Ramos (cell line): ENCODE results near the gene POMGNT1.

ENCODE experiments used
- in situ Hi-C: fragments of 300-500 bp; cut with MboI; formaldehyde crosslinking; loops from one replicate; pipeline ENCODE4 v1.14.3; 2022; ENCODE audit warnings: low sequenced_read_pairs; ENCODE audit not compliant: unreplicated experiment

The POMGNT1 gene

GRCh38 chr1:46186076-46186475 lies 12.2 kb downstream of the POMGNT1 start:
- in situ Hi-C loops = no loop called here

- in situ Hi-C loops = no loop called here
Observed at GRCh38 chr1:46184920-46185658, 13.1 kb downstream of the POMGNT1 start.

GRCh38 chr1:46183926-46184557 lies 14.2 kb downstream of the POMGNT1 start:
- in situ Hi-C loops = no loop called here

DNA sequence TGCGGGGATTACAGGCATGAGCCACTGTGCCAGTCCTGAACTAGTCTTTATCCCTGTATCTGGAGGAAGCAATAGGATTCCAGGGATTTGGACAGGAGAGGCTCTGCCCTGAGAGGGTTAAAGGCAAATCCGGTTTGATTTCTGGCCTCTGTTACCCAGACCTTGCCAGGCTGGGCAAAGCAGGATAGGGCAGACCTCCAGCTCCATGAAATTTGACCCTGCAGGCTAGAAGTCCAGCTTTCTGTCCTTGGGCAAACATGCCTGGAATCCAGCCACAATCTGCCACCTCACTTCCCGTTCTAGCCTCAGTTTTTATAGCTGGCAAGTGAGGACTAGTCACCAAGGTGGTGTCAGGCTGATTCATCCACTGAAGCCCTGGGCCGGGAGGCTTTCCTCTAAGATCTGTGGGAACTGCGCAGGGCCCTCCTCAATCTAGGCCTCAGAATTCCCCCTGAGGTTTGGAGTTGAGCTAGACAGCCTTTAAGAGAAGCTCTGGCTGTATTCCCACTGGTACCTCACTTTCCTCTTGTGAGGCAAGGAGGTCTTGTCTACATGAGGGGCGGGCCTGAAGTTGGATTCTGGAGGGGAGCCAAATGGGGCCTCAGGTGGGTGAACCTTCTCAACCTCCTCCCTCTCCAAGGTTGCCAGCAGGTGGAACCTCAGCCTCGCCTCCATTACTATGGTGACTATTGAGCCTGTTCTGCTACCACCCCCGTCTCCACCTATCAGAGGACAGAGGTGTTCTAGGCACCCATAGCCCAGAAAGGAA lies 15.0 kb downstream of the POMGNT1 start:
- in situ Hi-C loops = no loop called here

DNA sequence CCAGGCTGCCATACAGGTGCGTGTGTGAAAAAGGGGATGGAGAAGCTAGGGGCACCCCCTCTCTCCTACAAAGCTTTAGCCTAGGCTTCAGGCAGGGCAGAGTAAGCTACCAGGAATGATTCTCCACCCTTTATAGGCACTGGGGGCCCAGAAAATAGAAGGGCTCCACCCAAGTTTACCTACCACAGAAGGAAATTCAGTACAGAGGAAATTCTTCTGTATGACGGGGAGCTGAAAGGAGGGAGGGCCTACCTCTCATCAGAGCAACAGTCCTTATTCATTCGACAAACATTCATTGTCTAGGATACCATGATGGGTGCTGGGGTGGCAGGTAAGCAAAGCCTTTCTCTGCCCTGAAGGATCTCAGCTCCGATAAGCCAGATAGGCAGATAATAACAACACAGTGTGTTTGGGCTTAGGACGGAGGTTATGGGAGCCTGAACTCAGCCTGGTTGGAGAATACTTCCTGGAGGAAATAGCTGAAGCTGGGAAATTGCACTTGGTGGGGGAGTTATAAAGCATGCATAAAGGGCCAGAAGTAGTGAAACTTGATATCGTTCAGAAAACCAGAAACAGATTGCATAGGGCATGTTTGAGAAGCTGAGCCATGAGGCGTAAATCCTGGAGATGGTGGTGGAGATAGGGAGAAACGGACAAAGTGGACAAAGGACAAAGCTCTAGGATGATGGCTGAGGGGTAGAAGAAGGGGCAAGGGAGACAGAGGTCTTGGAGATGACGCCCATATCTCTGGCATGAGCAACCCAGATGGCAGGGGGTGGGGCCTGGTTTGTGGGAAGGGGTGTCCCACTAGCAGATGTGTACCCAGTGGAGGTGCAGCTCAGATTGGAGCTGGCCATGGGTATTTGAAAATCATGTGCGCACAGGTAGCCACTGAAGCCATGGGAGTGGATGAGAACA lies 16.6 kb downstream of the POMGNT1 start:
- in situ Hi-C loops = no loop called here

- in situ Hi-C loops = no loop called here
Observed at GRCh38 chr1:46180082-46180616, 18.1 kb downstream of the POMGNT1 start.

GRCh38 chr1:46179138-46180081 lies 18.8 kb downstream of the POMGNT1 start:
- in situ Hi-C loops = loop anchor here (5.0 kb wide), 1 partner anchor 142 kb away; no protein-coding TSS in a partner anchor

- in situ Hi-C loops = loop anchor here (5.0 kb wide), 1 partner anchor 139 kb away; no protein-coding TSS in a partner anchor
Observed at GRCh38 chr1:46176211-46176865, 21.9 kb downstream of the POMGNT1 start, which contains the start of gene P3R3URF. Gene P3R3URF (minus strand): TSS chr1:46176488. CDS start chr1:46176471, 17 bp downstream.

GRCh38 chr1:46175243-46175642 lies 23.0 kb downstream of the POMGNT1 start:
- in situ Hi-C loops = loop anchor here (5.0 kb wide), 1 partner anchor 138 kb away; no protein-coding TSS in a partner anchor

DNA sequence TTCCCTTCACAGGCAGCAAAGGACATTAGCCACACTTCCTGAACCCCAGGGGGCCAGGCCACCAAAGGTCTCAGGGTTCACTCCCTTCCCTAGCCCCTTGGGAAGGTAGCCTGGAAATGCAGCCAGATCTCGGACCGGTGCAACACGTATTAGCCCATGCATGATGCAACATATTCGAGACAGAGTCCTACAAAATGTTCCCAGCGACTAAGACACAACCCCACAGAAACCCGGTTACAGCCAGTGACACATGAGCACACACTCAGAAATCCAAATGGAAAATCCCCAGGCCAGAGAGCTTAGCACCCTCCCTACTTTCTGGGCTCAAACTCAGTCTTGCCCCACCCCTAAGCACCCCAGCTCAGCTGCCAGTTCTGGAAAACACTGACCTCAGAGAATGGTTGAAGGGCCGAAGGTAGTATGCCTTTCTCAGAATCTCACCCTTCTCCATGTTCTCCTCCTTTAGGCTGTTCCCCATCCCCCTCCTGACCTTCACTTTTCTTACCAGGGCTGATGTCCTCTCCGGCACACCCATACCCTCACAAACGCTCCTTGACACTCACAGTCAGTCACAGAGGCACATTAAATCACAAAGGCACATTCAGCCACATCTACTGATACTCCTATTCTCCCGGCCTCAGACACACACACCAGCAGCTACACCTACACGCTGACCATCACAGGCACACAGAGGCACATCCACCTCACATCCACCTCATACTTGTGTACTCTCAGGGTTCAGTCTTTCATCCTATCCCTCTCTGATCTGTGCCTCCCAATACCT lies 23.6 kb downstream of the POMGNT1 start, which contains the start of gene TSPAN1:
TSPAN1 (plus strand) TSS at position 640 of the 784 bp plus-strand sequence. CDS start 6,021 bp downstream, outside the sequence.
- in situ Hi-C loops = loop anchor here (5.0 kb wide), 1 partner anchor 137 kb away; no protein-coding TSS in a partner anchor

GRCh38 chr1:46173361-46173856 lies 24.8 kb downstream of the POMGNT1 start:
- in situ Hi-C loops = no loop called here

GRCh38 chr1:46172321-46172720 lies 25.9 kb downstream of the POMGNT1 start:
- in situ Hi-C loops = no loop called here

DNA sequence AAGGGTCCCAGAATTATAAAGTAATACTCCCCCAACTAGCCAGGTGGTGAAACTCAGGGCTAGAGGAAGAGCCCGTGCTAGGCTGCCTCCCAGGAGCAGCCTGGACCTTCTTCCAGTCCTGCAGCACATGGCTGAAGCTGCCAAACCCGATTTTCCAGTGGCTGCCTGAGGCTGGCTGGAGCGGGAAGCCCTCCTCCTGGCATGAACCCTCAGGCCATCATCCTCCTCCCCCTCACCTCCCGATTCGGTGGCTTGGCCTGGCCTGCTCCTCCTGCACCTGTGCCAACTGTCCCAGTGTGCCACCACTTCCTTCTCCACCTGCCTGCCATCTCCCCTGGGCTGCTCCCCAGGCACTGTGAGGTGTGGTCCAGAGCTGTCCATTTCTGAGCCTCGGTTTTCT lies 26.4 kb downstream of the POMGNT1 start:
- in situ Hi-C loops = no loop called here

DNA sequence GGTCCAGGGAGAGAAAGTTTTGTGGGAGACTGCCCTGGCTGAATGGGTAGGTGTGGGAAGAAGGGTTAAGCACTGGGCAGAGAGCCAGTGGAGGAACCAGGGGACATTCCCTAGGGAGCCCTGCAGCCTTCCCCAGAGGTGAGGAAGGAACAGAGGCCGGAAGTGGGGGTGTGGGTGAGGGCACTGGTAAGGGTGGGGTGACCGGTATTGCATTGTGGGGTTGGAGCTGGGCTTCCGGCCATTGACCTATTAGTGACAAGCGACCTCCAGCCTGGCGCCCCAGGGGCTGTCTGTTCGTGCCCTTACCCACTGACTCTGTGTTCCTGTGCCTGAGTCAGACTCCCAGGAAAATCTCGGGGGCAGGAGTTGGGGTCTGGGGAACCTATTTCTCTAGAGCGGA lies 26.9 kb downstream of the POMGNT1 start:
- in situ Hi-C loops = no loop called here

DNA sequence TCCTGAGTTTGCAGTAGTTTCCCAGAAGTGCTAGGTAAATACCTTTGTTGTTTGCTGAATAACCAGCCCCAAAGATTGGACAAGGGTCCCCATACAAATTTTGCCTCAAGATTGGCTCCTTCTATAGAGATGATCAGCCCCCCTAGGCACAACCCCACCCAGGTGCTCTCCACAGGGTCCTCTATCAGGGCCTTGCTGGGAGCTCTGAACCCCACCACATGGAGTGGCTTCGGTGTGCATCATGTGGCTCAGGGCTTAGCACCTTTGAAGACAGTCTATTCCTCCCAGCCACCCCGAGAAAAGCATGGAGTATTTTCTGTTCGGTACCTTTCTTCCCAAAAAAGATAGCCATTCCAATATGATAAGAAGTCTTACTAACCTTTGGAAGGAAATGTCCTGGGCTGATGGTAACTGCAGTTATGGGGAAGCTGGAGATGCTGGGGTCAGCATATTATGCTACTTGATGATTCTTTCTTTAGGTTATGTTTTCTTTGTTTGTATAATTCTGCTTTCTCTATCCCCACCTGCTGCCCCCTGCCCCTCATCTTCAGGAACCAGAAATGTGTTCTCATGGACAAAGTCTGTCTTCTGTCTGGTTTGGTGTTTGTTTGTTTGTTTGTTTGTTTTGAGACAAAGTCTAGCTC lies 28.3 kb downstream of the POMGNT1 start:
- in situ Hi-C loops = no loop called here

DNA sequence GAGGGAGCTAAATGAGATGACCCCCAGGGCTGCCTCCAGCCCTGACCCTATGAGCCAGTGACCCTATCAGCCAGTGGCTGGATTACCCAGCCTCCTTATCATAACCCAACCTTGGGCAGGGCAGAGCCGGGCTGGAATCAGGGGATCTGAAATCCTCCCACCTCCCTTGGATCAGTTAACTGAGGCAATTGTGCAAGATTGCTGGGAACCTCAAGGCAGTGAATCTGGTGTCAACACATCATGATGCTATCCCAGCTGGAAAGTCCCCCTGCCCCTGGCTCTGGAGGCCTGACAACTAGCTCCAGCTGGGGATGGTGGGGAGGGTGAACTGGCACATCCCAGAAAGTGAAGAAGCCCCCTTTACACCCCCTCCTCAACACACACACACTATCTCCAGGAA lies 29.8 kb downstream of the POMGNT1 start:
- in situ Hi-C loops = no loop called here
